ENCODE measurements around the gene CCDC27.

The CCDC27 gene

DNA sequence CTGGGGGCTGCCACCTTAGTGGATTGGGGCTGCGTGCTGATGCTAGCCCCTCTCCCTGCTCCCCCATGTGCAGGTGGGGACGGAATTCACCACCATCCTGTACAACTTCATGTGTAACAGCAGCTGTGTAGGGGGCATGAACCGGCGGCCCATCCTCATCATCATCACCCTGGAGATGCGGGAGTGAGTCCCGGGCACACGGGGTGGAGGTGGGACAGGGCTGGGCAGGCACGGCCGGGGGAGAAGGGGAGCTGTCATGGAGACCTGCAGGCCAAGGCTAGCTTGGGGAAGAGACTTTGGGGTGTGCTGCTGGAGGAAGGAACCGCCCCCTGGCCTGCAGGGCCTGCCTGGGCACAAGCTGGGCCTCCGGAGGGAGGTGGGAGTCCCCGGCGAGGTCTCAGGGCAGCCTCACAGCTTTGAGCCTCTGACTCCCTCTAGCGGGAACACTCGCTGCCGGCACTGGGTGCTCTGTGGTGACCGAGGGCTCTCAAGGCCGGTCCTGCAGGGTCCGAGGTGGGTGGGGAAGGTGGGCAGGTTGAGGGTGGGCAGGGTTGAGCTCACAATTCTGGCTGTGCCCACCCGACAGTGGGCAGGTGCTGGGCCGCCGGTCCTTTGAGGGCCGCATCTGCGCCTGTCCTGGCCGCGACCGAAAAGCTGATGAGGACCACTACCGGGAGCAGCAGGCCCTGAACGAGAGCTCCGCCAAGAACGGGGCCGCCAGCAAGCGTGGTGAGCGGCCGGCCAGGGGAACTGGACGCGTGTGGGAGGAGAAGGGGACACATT is 25.0 kb upstream of the CCDC27 start:
- Histone ChIP-seq H3K9me2 (replicated peaks; ENCODE audit: control insufficient read depth, low read length) (no peaks in the 10 kb centered on the region), H3K79me2 (ENCODE audit: control insufficient read depth, low read length) (no peaks in the 10 kb centered on the region), H4K20me1 (ENCODE audit: control insufficient read depth, insufficient read depth, low read depth, low read length) (no peaks in the 10 kb centered on the region), H3K4me1 (ENCODE audit: control insufficient read depth, low read length) (no peaks in the 10 kb centered on the region), H3K36me3 (ENCODE audit: control insufficient read depth, low read length) (no peaks in the 10 kb centered on the region), H3K27ac (ENCODE audit: low read depth, low read length) (no peak overlapping the region), H3K27me3 (ENCODE audit: control insufficient read depth, low read length) (no peaks in the 10 kb centered on the region), H3F3A (ENCODE audit: control insufficient read depth, insufficient read depth) (no peaks in the 10 kb centered on the region), H3K9me3 (ENCODE audit: control insufficient read depth, insufficient read depth, low read length) (no peaks in the 10 kb centered on the region), H3K4me3 (ENCODE audit: low read length) (no peak overlapping the region), H3K4me2 (ENCODE audit: low read length) (no peak overlapping the region)
- TF ChIP-seq, protein P1, sequence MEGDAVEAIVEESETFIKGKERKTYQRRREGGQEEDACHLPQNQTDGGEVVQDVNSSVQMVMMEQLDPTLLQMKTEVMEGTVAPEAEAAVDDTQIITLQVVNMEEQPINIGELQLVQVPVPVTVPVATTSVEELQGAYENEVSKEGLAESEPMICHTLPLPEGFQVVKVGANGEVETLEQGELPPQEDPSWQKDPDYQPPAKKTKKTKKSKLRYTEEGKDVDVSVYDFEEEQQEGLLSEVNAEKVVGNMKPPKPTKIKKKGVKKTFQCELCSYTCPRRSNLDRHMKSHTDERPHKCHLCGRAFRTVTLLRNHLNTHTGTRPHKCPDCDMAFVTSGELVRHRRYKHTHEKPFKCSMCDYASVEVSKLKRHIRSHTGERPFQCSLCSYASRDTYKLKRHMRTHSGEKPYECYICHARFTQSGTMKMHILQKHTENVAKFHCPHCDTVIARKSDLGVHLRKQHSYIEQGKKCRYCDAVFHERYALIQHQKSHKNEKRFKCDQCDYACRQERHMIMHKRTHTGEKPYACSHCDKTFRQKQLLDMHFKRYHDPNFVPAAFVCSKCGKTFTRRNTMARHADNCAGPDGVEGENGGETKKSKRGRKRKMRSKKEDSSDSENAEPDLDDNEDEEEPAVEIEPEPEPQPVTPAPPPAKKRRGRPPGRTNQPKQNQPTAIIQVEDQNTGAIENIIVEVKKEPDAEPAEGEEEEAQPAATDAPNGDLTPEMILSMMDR (IDR thresholded peaks at IDR 0.05; ENCODE audit: low read depth, low read length, poor library complexity, severe bottlenecking): peak; percentile 56
- TF ChIP-seq EZH2phosphoT487 (IDR thresholded peaks at IDR 0.05; ENCODE audit: borderline replicate concordance, low read length): no peak

DNA sequence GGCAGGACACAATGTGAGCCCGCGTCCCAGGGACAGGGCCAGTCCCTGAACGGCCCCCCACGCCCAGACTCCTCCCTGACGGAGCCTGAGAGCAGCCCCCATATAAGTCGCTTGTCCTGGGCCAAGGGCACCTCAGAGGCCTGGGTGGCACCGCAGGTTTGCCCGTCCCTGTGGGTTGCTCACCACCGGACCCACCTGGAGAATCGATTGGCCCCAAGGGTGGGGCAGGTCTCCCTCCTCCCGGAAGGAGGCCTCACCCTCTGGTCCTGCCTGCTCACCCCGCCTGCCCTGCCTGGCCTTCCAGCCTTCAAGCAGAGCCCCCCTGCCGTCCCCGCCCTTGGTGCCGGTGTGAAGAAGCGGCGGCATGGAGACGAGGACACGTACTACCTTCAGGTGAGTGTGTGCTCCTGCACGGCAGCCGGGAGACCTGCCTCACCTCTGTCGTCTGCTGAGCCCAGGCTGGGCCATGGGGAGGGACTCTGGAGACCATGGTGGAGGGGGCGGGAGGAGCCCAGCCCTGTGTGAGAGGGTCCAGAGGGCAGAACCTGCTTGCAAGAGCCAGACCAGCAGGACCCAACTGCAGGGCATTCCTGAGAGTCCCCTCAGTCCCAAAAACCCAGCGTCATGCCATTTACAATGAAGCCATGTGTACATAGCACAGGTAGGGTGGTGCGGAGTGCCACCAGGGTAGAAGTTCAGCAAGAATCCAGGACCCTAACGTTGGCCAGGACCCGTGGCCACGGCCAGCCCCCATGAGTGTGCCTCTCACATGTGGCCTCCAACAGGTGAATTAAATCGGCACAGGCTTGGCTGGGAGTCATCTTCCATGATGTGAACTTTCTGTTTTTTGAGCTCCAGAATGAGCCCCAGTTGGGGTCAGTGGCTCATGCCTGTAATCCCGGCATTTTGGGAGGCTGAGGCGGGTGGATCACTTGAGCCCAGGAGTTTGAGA is 24.1 kb upstream of the CCDC27 start:
- TF ChIP-seq EZH2phosphoT487 (IDR thresholded peaks at IDR 0.05; ENCODE audit: borderline replicate concordance, low read length): no peak
- TF ChIP-seq, protein P1 (IDR thresholded peaks at IDR 0.05; ENCODE audit: low read depth, low read length, poor library complexity, severe bottlenecking): no peak
- Histone ChIP-seq H3K4me1 (ENCODE audit: control insufficient read depth, low read length) (no peaks in the 10 kb centered on the region), H3K27ac (ENCODE audit: low read depth, low read length) (no peak overlapping the region), H3K4me2 (ENCODE audit: low read length) (no peak overlapping the region), H3F3A (ENCODE audit: control insufficient read depth, insufficient read depth) (no peaks in the 10 kb centered on the region), H3K9me3 (ENCODE audit: control insufficient read depth, insufficient read depth, low read length) (no peaks in the 10 kb centered on the region), H3K36me3 (ENCODE audit: control insufficient read depth, low read length) (no peaks in the 10 kb centered on the region), H3K9me2 (replicated peaks; ENCODE audit: control insufficient read depth, low read length) (no peaks in the 10 kb centered on the region), H4K20me1 (ENCODE audit: control insufficient read depth, insufficient read depth, low read depth, low read length) (no peaks in the 10 kb centered on the region), H3K4me3 (ENCODE audit: low read length) (no peak overlapping the region), H3K79me2 (ENCODE audit: control insufficient read depth, low read length) (no peaks in the 10 kb centered on the region), H3K27me3 (ENCODE audit: control insufficient read depth, low read length) (no peaks in the 10 kb centered on the region)

DNA sequence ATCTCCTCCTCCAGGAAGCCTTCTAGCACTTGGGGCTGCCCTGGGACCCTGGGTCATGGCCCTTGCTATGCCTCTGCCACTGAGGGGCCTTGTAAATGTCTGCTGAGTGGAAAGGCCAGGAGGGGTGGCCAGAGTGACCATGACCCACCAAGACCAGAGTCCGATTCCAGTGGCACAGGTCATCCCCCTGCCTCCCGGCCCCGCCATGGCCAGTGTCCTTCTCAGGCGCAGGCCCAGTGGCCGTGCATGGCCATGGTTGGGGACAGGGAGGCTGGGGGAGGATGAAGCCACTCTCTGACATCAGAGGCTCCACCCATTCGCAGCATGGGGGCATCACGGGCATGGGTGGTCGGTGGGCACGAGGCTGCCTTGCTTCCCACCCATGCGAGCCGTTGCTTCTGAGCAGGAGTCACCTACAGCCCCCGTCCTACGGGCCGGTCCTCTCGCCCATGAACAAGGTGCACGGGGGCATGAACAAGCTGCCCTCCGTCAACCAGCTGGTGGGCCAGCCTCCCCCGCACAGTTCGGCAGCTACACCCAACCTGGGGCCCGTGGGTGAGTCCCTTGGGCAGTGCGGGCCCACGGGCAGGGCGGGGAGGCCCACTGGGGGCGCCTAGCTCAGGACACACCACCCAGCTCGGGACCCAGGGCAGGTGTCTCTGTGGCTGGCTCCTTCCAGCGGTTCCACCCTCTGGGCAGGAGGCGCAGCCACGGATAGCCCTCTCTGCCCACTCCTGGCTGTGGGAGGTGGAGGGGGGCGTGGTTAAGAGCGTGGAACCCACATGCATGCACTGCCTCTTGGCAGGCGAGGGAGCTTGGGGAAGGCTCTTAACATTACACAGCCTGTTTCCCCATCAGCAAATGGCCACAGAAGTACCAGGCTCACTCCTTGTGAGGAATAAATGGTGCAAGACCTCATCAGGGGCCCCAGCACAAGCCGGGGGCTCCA is 22.4 kb upstream of the CCDC27 start:
- H3K4me3 ChIP-seq (ENCODE audit: low read length): no peak overlapping the region
- H3K4me2 ChIP-seq (ENCODE audit: low read length): no peak overlapping the region
- H3K9me2 ChIP-seq (replicated peaks; ENCODE audit: control insufficient read depth, low read length): no peaks in the 10 kb centered on the region
- no peaks in the 10 kb centered on the region for H3K36me3 ChIP-seq (ENCODE audit: control insufficient read depth, low read length)
- H3K27me3 ChIP-seq (ENCODE audit: control insufficient read depth, low read length): no peaks in the 10 kb centered on the region
- no peak overlapping the region for H3K27ac ChIP-seq (ENCODE audit: low read depth, low read length)
- no peak for TF ChIP-seq EZH2phosphoT487 (IDR thresholded peaks at IDR 0.05; ENCODE audit: borderline replicate concordance, low read length)
- TF ChIP-seq, protein P1 (IDR thresholded peaks at IDR 0.05; ENCODE audit: low read depth, low read length, poor library complexity, severe bottlenecking): no peak
- H3K9me3 ChIP-seq (ENCODE audit: control insufficient read depth, insufficient read depth, low read length): no peaks in the 10 kb centered on the region
- H3K4me1 ChIP-seq (ENCODE audit: control insufficient read depth, low read length): no peaks in the 10 kb centered on the region
- no peaks in the 10 kb centered on the region for H3F3A ChIP-seq (ENCODE audit: control insufficient read depth, insufficient read depth)
- H3K79me2 ChIP-seq (ENCODE audit: control insufficient read depth, low read length): no peaks in the 10 kb centered on the region
- H4K20me1 ChIP-seq (ENCODE audit: control insufficient read depth, insufficient read depth, low read depth, low read length): no peaks in the 10 kb centered on the region

Data from DOHH2 (cell line).